Activated T-helper 9 cell treated with anti-CD3 and anti-CD28 coated beads, Interleukin-2, amount 50 U/mL, for 16 hours (primary cell): ENCODE data around the gene LRIG3.
"Not testable (repeated sequence)": the region's sequence is repeated elsewhere in the genome, so short reads cannot be mapped to it uniquely, and the experiment has no call there.

Source experiments
- DNase-seq: peaks from one replicate; pipeline ENCODE4 v3.0.0-alpha.2; 2020; ENCODE audit warnings: low read depth

LRIG3 gene

GRCh38 chr12:58920102-58920960 lies at the start of gene LRIG3:
Gene LRIG3, minus strand, starts transcription at chr12:58920504. Its CDS starts 269 bp downstream, at chr12:58920235.
- DNase-seq: no peak

- DNase-seq: no peak
Measured at GRCh38 chr12:58969237-58969636, 48.9 kb upstream of the LRIG3 start.

- DNase-seq: no peak
Measured at GRCh38 chr12:58967561-58967960, 47.3 kb upstream of the LRIG3 start.

- no peak for DNase-seq
Measured at GRCh38 chr12:58966939-58967338, 46.6 kb upstream of the LRIG3 start.

- DNase-seq: no peak
Measured at GRCh38 chr12:58965568-58965967, 45.3 kb upstream of the LRIG3 start.

- DNase-seq: no peak
Measured at GRCh38 chr12:58963844-58964243, 43.5 kb upstream of the LRIG3 start.

GRCh38 chr12:58961906-58962305 lies 41.6 kb upstream of the LRIG3 start:
- DNase-seq: no peak

GRCh38 chr12:58961166-58961565 lies 40.9 kb upstream of the LRIG3 start:
- DNase-seq: no peak

- no peak for DNase-seq
Measured at GRCh38 chr12:58959639-58960300, 39.5 kb upstream of the LRIG3 start.

GRCh38 chr12:58957298-58957697 lies 37.0 kb upstream of the LRIG3 start:
- no peak for DNase-seq

- DNase-seq: no peak
Measured at GRCh38 chr12:58955849-58956248, 35.5 kb upstream of the LRIG3 start.

- no peak for DNase-seq
Measured at GRCh38 chr12:58954002-58954401, 33.7 kb upstream of the LRIG3 start.

- no peak for DNase-seq
Measured at GRCh38 chr12:58950739-58951100, 30.4 kb upstream of the LRIG3 start.

- DNase-seq: not testable (repeated sequence)
Measured at GRCh38 chr12:58949954-58950738, 29.8 kb upstream of the LRIG3 start.

- DNase-seq: no peak
Measured at GRCh38 chr12:58943079-58943478, 22.8 kb upstream of the LRIG3 start.

GRCh38 chr12:58942345-58942744 lies 22.0 kb upstream of the LRIG3 start:
- DNase-seq: no peak

- DNase-seq: no peak
Measured at GRCh38 chr12:58939399-58940100, 19.2 kb upstream of the LRIG3 start.

- DNase-seq: no peak
Measured at GRCh38 chr12:58938440-58938839, 18.1 kb upstream of the LRIG3 start.

GRCh38 chr12:58934528-58934927 lies 14.2 kb upstream of the LRIG3 start:
- no peak for DNase-seq

GRCh38 chr12:58932806-58933681 lies 12.7 kb upstream of the LRIG3 start:
- DNase-seq: no peak

- no peak for DNase-seq
Measured at GRCh38 chr12:58931518-58931917, 11.2 kb upstream of the LRIG3 start.
